NCI-H2227 (cell line): ENCODE measurements around the gene BEND5.

ENCODE experiments used
- DNase-seq: peaks from one replicate; lab custom pipeline; 2025; ENCODE audit not compliant: unreplicated experiment; lab: John Stamatoyannopoulos, UW

The BEND5 gene

GRCh38 chr1:48684381-48684780 lies 92.3 kb downstream of the BEND5 start:
- DNase-seq: no peak

GRCh38 chr1:48683839-48684238 lies 92.9 kb downstream of the BEND5 start:
- no peak for DNase-seq

- DNase-seq: no peak
These were observed 95.0 kb downstream of the BEND5 start for GRCh38 chr1:48681476-48682305.

GRCh38 chr1:48680411-48681035 lies 96.2 kb downstream of the BEND5 start:
- DNase-seq: peak; percentile 14

- no peak for DNase-seq
These were observed 96.8 kb downstream of the BEND5 start for GRCh38 chr1:48679859-48680258.

GRCh38 chr1:48678710-48679505 lies 97.8 kb downstream of the BEND5 start:
- no peak for DNase-seq
